Suprapubic skin (tissue), 4 donors: Measurements from ENCODE around the gene KRT6C. TPM values are rescaled to one million over a fixed set of nuclear protein-coding genes. Genes with fewer than 3 reads are reported as not detected.

ENCODE experiments used
- DNase-seq, 2 donors: peaks; one replicate each; pipeline ENCODE4 v3.0.0-alpha.2; 2019; ENCODE audit warnings: low spot score in 2 of 2
- H3K27ac ChIP-seq: fragments of 200-600 bp; sonication (generic); one replicate; pipeline ENCODE4 v1.5.1; 2019
- H3K27me3 ChIP-seq: fragments of 200-600 bp; sonication (generic); one replicate; pipeline ENCODE4 v1.5.1; 2019
- H3K36me3 ChIP-seq: fragments of 200-600 bp; sonication (generic); one replicate; pipeline ENCODE4 v1.5.1; 2019
- H3K4me1 ChIP-seq: fragments of 200-600 bp; sonication (generic); one replicate; pipeline ENCODE4 v1.5.1; 2019
- H3K4me3 ChIP-seq: fragments of 200-600 bp; sonication (generic); one replicate; pipeline ENCODE4 v1.5.1; 2019; ENCODE audit warnings: mild to moderate bottlenecking
- H3K9me3 ChIP-seq: fragments of 200-600 bp; sonication (generic); one replicate; pipeline ENCODE4 v1.5.1; 2019
- CTCF ChIP-seq, 2 donors: fragments of 200-600 bp in 1 of 2; fragments of 450-650 bp in 1 of 2; sonication (generic) in 1 of 2; IDR thresholded peaks; one replicate each; pipeline ENCODE4 v1.5.1; 2016 to 2019; ENCODE audit warnings: antibody characterized with exemption in 2 of 2, mild to moderate bottlenecking in 1 of 2, moderate library complexity in 1 of 2
- EP300 ChIP-seq: sonication (generic); formaldehyde crosslinking; IDR thresholded peaks from one replicate; pipeline ENCODE4 v1.6.1; 2017; ENCODE audit warnings: antibody characterized with exemption
- POLR2A ChIP-seq, 2 donors: fragments of 450-650 bp; IDR thresholded peaks; one replicate each; pipeline ENCODE4 v1.6.1; 2017; ENCODE audit warnings: antibody characterized with exemption in 2 of 2, mild to moderate bottlenecking in 2 of 2, moderate library complexity in 2 of 2
- POLR2AphosphoS5 ChIP-seq, 3 donors: sonication (generic); formaldehyde crosslinking; IDR thresholded peaks; one replicate each; pipeline ENCODE4 v1.6.1; 2017; ENCODE audit warnings: antibody characterized with exemption in 3 of 3
- WGBS: methylation state at CpG from one replicate; pipeline ENCODE4 v1.1.5; 2018; 5-methylcytosine and 5-hydroxymethylcytosine counted together
- total RNA-seq, 4 donors: library from RNA; depleted of rRNA; stranded (reverse); fragments of >200 nt; gene quantifications; one replicate each; pipeline ENCODE4 v1.1.0, GENCODE V29; 2016

Gene KRT6C
- total RNA-seq, 4 donors from 2014 or later = 7.8 to 23.7 (median 14.8) TPM; not detected in 1

GRCh38 chr12:52486166-52487105 is 12.8 kb upstream of the KRT6C start:
- TF ChIP-seq EP300 = no peak
- TF ChIP-seq POLR2AphosphoS5 (IDR thresholded peaks at IDR 0.05) = no peak
- TF ChIP-seq POLR2A (IDR thresholded peaks at IDR 0.05) = no peak
- TF ChIP-seq CTCF (IDR thresholded peaks at IDR 0.05) = no peak
- H3K4me1 ChIP-seq = no peaks in the 10 kb centered on the region
- no peaks in the 10 kb centered on the region for H3K9me3 ChIP-seq
- no peaks in the 10 kb centered on the region for H3K36me3 ChIP-seq
- WGBS = 66% methylated on average over 5 of the region's 5 CpGs
- DNase-seq = no peak
- no peak overlapping the region for H3K27ac ChIP-seq
- no peak overlapping the region for H3K4me3 ChIP-seq
- H3K27me3 ChIP-seq = peaks cover 3% of the 10 kb centered on the region

GRCh38 chr12:52480073-52480472 is 6.5 kb upstream of the KRT6C start:
- 69% methylated on average over 3 of the region's 3 CpGs for WGBS
- DNase-seq = no peak
- H3K4me3 ChIP-seq = no peak overlapping the region
- no peaks in the 10 kb centered on the region for H3K36me3 ChIP-seq
- H3K4me1 ChIP-seq = no peaks in the 10 kb centered on the region
- no peaks in the 10 kb centered on the region for H3K9me3 ChIP-seq
- no peaks in the 10 kb centered on the region for H3K27me3 ChIP-seq
- TF ChIP-seq POLR2A (IDR thresholded peaks at IDR 0.05) (no peak), EP300 (no peak), CTCF (IDR thresholded peaks at IDR 0.05) (no peak), POLR2AphosphoS5 (IDR thresholded peaks at IDR 0.05) (no peak)
- H3K27ac ChIP-seq = no peak overlapping the region

GRCh38 chr12:52477651-52478050 is 4.0 kb upstream of the KRT6C start:
- H3K27me3 ChIP-seq = no peaks in the 10 kb centered on the region
- 97% methylated on average over 2 of the region's 2 CpGs for WGBS
- H3K27ac ChIP-seq = no peak overlapping the region
- H3K4me1 ChIP-seq = no peaks in the 10 kb centered on the region
- H3K36me3 ChIP-seq = no peaks in the 10 kb centered on the region
- H3K4me3 ChIP-seq = no peak overlapping the region
- DNase-seq = no peak
- no peaks in the 10 kb centered on the region for H3K9me3 ChIP-seq
- TF ChIP-seq POLR2A (IDR thresholded peaks at IDR 0.05) = no peak
- TF ChIP-seq EP300 = no peak
- TF ChIP-seq POLR2AphosphoS5 (IDR thresholded peaks at IDR 0.05) = no peak
- no peak for TF ChIP-seq CTCF (IDR thresholded peaks at IDR 0.05)

GRCh38 chr12:52474212-52474611 is 607 bp upstream of the KRT6C start:
- WGBS = 94% methylated on average over 2 of the region's 2 CpGs
- Histone ChIP-seq H3K36me3 (no peaks in the 10 kb centered on the region), H3K4me1 (no peaks in the 10 kb centered on the region), H3K27me3 (no peaks in the 10 kb centered on the region), H3K4me3 (no peak overlapping the region), H3K9me3 (no peaks in the 10 kb centered on the region), H3K27ac (no peak overlapping the region)
- no peak for DNase-seq
- TF ChIP-seq EP300 (no peak), POLR2A (IDR thresholded peaks at IDR 0.05) (no peak)

- no peak for DNase-seq
- no peaks in the 10 kb centered on the region for H3K36me3 ChIP-seq
- no peaks in the 10 kb centered on the region for H3K9me3 ChIP-seq
- no peaks in the 10 kb centered on the region for H3K4me1 ChIP-seq
- H3K4me3 ChIP-seq = no peak overlapping the region
- no peak overlapping the region for H3K27ac ChIP-seq
- no peaks in the 10 kb centered on the region for H3K27me3 ChIP-seq
- TF ChIP-seq POLR2AphosphoS5 (IDR thresholded peaks at IDR 0.05) = no peak
- no peak for TF ChIP-seq CTCF (IDR thresholded peaks at IDR 0.05)
- no peak for TF ChIP-seq EP300
- no peak for TF ChIP-seq POLR2A (IDR thresholded peaks at IDR 0.05)
- WGBS = 87% methylated on average over 4 of the region's 4 CpGs
Observed at GRCh38 chr12:52469853-52470252, 3.8 kb downstream of the KRT6C start.
